ENCODE measurements around the gene PLA2R1.

PLA2R1 gene

DNA sequence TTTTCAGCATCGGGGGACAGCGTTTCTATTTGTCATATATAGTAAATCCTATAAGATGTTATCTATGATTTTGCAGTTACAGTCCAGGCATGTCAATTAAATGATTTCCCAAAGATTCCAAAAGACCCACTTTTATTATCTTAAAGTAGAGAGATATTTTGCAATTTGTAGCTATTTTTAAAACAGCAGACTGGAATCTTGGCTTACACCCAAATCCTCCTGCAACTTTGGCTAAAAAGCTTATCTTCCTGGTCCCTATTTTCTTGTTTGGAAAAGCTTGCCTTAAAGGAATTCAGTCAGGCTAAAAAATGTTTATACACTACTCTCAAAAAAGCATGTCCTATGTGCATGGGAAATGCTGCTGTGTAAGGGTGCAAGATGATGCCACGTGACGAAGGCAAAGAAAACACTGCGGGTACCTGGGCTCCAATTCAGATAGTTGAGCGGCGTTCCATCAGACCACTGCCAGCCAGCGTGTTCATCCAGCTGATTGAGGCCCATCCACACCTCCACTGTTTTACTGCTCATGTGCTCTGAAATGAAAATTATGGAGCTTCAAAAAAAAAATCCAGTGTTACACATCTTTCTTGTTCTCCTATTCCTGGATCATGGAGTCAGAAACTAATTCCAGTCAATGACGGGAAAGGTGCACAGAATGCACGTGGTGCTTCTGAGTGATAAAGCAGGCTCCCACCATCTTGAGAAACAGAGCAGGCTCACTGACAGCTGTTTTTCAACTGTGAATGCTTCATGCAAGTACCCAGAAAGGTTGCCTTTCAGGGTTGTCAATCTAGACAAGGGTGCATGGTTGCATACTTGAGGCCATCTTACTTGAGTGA is 33.8 kb downstream of the PLA2R1 start:
- DNase-seq: no peak

GRCh38 chr2:160022162-160022561 is 40.3 kb downstream of the PLA2R1 start:
- no peak for DNase-seq

DNA sequence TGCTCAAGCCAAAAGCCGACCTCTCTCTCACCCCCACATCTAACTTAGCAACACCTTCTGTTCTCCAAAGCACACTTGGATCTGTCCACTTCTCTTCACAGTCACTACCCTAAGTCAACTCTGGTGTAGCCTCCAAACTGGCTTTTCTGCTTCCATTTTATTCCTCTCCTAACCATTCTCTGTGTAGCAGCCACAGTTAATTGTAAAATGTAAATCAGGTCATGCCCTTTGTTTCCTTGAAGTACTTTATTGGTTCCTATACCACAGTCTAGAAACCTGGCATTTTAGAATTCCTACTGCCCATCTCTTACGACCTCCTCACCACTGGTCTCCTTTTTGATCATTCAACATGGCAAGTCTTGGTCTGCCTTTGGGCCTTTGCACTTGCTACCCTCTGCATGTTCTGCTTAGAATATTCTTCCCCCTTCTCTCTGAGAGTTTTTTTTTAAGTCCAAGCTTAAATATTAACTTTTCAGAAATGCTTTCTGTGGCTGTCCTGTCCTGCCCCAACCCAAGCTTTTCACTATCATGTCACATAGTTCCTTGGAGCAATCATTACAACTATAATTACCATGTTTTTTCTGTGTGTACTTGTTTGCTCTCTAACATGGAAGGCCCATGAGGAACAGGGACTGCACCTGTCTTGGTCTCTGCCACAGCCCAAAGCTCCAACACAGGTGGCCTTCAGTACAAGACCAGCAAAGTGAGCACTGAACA is 42.9 kb downstream of the PLA2R1 start:
- no peak for DNase-seq

DNA sequence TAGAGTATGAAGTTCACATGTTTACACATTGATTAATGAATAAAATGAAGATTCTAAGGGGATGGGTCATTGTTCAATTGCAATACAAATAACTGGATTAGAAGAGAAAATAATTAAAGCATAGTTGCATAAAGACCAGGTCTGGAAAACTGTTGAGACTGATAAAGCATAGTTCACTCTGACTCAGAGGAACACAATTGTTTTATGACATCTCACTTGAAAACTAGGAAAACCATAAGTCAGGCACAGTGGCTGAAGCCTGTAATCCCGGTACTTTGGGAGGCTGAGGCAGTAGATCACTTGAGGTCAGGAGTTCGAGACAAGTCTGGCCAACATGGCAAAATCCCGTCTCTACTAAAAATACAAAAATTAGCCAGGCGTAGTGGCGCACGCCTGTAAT is 46.7 kb downstream of the PLA2R1 start:
- DNase-seq: no peak

DNA sequence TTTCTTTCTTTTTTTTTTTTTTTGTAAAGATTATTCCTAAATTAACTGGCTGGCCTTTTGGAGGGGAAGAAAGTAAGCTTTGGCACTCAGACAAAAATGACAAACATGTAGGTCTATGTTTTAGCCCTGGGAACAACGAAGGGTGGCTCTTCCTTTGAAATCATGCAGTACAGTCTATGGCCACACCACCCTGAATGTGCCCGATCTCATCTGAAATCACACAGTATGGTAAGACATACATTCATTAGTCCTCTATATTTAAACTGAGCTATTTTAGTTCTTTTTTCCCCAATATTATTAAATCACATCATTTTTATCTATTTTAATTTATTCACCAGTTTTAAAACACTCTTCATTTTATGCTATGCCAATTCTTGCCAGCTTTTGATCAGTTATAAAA is 48.2 kb downstream of the PLA2R1 start:
- no peak for DNase-seq

DNA sequence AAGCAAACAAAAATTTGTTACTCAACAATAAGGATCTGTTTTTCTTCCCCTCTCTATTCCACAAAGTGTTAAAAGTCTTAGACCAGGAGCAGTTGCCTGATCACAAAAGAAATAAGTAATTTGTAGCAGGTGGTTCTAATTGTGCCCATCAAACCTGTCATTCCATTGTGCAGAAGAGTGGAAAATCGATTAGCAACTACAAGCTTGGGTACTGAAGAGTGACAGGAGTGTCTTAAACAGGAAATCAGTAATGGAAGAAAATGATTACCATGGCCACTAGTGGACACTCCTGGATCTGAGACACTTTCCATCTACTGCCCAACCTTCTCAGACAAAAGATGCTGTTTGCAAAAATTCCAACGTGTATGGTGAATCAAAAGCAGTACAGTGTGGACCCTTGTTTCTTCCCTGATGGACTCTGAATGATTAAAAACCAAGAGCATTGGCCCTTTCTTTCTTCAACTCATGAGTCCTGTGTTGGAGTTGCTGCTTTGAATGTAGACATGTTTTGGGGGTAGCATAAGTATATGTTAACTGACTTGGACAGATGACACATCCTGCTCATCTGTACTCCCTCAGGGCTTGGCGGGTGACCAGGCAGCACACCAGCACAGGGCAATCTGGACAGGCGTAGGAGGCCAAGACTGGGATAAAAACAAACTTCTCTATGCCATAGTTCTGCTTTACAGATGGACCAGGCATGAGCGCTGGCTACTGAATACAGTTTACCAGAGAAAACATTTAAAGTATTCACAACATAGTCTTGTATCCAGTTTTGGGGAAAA is 51.9 kb downstream of the PLA2R1 start:
- no peak for DNase-seq

- DNase-seq: no peak
These were observed 55.3 kb downstream of the PLA2R1 start for GRCh38 chr2:160007111-160007510.

DNA sequence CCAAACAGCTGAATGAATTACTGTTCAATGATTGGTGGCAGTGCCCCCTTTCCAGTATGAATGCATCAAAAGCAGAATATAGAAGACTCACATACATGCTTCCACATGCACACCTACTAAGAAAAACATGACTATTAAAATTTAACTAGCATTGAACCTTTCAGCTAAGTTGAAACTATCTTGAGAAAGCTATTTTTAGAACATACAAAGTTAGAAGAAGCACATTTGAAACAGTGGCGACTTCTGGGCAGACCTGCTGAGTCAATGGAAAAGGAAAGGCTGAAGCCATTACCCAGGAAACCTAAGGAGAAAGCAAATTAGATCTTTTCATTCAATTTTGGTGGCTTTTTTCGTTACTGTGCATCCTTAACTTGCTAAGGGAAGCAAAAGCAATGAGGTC is 55.9 kb downstream of the PLA2R1 start:
- no peak for DNase-seq

DNA sequence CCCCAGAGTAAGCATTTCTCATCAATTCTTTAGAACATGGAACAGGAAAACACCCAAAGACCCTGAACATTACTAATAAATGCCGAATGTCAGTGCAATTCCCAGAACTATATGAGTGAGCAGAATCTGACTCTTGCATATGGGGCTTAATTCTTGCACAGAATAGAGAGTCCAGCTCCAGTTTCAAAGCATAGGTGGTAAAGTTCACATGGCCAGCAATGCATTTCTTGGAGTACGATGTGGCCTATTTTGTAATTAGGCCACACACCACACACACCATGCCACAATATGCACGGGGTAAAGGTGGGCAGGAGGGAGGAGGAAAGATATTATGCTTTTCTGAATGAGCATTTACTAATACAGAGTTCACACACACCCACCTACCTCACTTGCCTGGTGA is 56.5 kb downstream of the PLA2R1 start:
- no peak for DNase-seq

DNA sequence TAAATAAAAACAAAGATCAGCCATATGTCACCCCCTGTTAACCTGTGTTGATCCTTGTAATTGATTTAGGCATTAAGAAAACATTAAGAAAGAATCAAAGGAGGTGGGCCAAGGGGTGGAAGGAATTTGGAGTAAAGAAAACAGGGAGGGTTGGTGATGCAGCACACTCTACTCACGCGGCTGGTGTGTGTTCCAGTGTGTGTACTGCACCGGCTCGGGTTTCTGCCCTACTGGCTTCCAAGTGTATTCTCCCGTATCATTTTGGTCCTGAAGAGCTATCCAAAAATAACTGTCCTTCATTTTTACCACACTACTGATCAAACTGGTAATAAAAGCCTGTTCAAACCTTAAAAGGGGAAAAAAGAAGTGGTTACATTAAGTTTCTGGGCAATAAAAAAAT is 56.9 kb downstream of the PLA2R1 start:
- DNase-seq: no peak

- peak in 1 of 2 experiments; percentile 8 for DNase-seq
These were observed 63.5 kb downstream of the PLA2R1 start for GRCh38 chr2:159998961-159999360.

DNA sequence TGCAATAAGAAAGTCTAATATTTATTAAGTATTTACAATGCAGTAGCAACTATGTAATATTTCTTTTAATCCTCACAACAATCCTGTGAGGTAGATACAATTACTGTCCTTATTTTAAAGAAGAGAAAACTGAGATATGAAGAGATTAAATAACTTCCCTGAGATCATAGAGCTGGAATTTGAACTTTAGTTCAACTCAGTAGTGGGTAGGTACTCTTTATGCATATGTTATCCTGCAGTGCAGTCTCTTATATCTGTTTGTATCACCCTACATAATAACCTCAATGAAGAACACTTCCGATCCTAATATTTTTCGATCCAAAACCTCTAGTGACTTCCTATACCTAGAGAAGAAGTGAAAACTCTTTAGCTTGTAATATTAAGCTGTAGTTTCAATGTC is 64.2 kb downstream of the PLA2R1 start:
- no peak for DNase-seq

- no peak for DNase-seq
These were observed 65.4 kb downstream of the PLA2R1 start for GRCh38 chr2:159996792-159997546.

DNA sequence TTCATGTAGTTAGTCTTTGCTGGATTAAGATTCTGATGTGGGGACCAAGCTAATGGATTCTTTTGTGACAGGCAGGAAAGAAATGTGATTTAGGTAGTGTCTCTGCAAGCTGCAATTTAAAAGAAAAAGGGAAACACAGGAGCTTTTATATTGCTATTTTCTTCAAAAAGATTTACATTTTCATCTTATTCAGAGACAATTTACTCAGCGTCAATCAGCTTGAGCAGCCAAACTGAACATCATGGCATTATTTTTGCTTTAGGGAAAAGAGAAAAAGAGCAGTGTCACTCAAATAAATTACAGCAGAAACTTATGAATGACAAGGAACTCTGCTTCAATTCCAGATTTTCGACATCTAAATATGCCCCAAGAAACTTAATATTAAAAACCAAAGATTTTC is 67.4 kb downstream of the PLA2R1 start:
- DNase-seq: no peak

DNA sequence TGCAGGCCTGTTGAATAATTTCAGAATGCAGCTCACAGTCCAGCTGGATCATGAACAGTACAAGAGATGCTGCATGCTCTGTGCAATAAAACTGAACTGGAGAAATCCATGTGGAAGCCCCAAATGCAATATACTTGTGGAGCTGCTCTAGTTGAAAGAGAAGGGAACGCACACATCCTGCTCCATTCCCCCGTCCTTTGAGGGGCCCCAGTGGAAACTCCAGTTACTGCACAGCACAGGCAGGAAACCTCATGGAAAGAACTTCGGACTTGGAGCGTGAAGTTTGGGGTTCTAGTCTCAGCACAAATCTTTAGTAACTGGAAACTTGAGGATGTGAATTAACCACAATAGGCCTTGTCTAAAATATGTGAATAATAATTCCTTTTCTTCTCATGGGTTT is 73.2 kb downstream of the PLA2R1 start:
- no peak for DNase-seq

DNA sequence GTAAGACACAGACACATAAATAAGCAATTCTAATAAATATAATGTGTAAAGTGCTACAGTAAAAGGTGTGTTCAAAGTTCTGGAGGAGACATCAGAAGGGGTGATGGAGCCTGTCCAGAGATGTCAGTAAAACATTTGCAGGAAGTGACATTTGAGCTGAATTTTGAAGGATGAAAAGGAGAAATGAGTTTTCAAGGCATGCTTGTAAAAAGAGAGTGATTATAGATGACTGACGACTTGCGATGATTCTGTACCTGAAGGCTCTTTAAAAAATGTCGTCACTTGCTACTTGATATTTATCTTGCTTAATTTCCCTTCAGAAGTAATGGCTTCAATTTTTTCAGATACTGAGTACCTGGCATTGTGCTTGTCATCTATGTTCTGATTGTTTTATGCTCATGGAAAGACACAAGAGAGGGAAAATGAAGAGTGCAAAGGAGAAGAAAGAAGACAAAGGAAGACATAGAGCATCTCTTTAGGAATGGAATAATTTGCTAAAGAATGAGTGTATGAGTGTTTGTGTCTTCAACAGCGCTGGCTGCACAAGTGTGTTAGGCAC is 73.9 kb downstream of the PLA2R1 start:
- no peak for DNase-seq

DNA sequence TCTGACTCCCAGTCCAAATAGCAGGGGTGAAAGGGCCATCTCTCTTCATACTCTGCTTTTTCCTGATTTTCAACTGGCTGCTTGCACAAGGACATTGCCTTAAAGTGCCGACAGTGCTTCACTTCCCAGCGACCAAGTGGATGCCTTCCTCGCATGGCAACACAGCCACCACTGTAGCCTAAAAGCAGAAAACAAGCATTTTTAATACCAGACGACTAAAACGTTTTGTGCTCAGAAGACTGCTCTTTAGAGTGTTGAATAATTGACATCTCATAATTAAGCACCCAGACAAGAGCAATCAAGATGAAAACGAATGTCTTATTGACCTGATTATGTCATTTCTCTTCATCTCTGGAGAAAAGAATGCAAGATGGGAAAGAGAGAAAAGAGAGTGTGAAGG is 75.2 kb downstream of the PLA2R1 start:
- DNase-seq: no peak

DNA sequence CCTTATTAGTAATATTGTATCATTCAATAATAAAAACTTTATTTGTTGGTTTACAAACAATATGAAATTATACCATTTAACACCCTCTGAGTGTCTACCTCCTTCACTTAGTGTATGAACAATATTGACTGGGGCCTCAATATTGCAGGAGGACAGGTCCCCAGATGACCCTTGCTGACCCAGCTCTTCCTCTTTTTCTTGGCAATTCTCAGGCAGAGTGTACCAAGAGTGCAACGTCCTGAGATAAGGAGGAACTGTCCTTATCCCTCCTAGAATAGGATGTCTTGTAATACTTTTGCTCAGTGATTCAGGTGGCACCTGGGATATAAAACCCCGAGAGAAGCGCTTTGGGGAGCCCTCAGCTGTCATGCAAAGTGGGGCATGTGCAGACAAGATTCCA is 76.8 kb downstream of the PLA2R1 start:
- no peak for DNase-seq

DNA sequence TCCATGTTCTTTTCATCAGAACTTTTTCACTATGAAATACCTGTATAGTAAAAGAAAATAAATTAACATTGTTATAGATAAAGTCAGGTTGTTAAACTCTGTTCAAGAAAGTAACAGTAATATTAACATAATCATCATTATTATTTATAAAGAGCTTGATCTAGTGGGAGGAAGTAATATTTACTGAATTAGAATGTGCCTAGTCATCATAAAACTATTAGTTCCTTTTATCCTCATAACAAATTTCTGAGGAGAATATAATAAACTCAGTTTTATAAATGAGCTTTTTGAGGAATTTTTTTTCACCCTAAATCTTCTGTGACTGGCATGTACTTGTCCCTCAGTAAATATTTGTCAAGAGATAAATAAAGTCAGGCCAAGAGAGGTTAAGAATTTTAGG is 78.4 kb downstream of the PLA2R1 start:
- DNase-seq: no peak

DNA sequence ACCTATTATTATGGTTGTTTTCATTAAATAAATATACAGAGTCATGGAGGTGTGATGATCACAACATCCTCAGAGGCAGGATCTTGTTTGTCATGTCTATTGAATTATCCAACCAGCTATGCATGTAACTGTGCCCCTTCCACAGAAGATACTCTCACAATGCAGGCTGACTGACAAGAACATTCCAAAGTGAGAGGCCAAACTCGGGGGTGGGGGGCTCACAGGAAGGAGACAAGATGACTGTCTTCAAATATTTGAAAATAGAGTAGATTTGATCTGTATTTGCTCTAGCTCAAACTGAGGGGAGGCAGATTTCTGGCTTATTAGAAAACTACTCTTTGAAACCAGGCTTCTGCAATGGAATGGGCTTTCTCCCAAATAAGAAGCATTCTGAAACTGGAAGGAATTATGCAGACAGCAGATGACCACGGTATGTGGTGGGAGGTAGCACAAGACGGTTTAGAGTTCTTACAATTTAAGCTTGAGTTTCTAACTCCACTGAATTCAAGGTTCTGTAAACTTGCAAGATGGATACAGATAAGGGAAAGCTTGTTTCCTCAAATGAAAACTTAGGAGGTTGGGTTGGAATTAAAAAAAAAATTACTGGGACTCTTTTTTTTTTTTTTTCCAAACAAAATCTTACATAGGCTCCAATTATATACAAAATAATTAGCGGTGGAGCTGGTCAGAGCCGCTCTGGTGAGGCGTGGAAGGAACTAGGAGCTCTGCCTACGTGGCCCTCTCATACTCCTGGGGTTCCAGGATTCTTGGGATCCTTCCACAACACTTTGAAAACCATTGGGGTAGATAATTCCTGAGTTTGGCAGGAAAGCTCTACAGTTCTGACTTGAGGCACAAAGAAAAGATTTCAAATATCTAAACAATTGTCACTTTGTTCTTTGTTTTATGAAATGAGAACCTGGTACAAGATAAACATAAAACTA is 79.3 kb downstream of the PLA2R1 start:
- no peak for DNase-seq

DNA sequence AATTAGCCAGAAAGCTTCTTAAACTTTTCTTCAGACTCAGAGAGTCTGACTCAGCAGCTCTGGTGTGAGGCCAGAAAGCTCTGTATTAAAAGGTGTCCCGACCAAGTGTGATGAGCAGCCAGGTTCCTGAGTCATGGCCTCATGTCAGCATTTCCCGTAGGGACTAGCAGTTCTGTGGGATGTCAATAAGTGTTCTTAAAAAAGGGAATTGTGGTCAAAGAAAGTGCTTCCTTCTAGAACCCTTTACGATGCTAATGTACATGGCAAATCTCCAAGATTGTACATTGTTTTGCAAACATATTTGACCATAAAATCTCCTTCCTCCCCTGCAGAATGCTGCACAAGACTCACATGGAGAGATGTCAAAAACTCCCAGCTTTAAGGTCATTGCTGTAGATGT is 80.1 kb downstream of the PLA2R1 start:
- DNase-seq: no peak

Data from activated CD4-positive, alpha-beta T cell treated with anti-CD3 and anti-CD28 coated beads, Interleukin-2, amount 50 U/mL, for 48 hours (primary cell).